ENCODE measurements around the gene PLEKHJ1. TPM values are rescaled to one million over a fixed set of nuclear protein-coding genes. Genes with fewer than 3 reads are reported as not detected.

Gene PLEKHJ1
- total and polyA plus RNA-seq, 2 of the 8 experiments (the other 6 are each of a cell fraction or from before 2014, with no cell fraction given): 135 to 187 TPM

DNA sequence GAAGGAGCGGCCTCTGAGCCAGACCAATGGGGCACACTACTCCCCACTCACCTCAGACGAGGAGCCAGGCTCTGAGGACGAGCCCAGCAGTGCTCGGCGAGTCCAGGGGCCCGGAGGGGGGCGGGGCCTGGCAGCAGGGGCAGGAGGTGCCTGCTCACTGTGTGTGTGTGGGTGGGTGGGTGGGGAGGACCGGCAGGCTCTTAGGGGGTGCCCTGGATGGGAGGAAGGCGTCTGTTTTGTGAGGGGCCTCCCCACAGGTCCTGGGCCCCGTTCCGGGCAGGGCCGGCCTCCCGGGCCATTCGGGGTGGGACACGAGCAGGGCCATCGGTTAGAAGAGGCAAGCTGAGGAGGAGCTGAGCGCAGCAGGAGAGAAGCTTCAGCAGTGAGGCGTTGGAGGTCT lies 12.7 kb downstream of the PLEKHJ1 start:
- H3K27me3 ChIP-seq (replicated peaks in 1 of 4; ENCODE audit: control insufficient read depth in 3 of 4, extremely low read depth in 1 of 4, insufficient read depth in 3 of 4, low read length in 3 of 4): no peaks in the 10 kb centered on the region
- WGBS, 2 experiments (ENCODE audit: extremely low coverage in 1 of 2, insufficient coverage in 1 of 2, insufficient read length in 1 of 2, insufficient replicate concordance in 2 of 2, low coverage in 1 of 2, low lambda C conversion rate in 2 of 2, missing lambda C conversion rate in 1 of 2): 95% methylated on average over 7 of the region's 18 CpGs; no CpG with 5 or more reads in 1 of the 2 experiments
- H3K4me1 ChIP-seq (replicated peaks in 1 of 4; ENCODE audit: control insufficient read depth in 3 of 4, insufficient read depth in 4 of 4, low read length in 3 of 4): no peaks in the 10 kb centered on the region
- H3K9ac ChIP-seq (replicated peaks in 1 of 4; ENCODE audit: extremely low read depth in 1 of 4, low read depth in 3 of 4, low read length in 3 of 4): no peak overlapping the region
- no peaks in the 10 kb centered on the region for H3K79me2 ChIP-seq (ENCODE audit: control insufficient read depth in 1 of 2, insufficient read depth in 2 of 2, low read length in 2 of 2)
- no peaks in the 10 kb centered on the region for H3K9me3 ChIP-seq (ENCODE audit: insufficient read depth in 2 of 2, low read depth in 1 of 2, low read length in 1 of 2)
- POLR2A ChIA-PET (ENCODE audit: partially characterized antibody): interaction anchor here (0.9 to 5.6 kb wide), 2 partner anchors 7 to 16 kb away, joined by 3 to 34 read pairs; no protein-coding TSS in a partner anchor
- no peak overlapping the region for H3K18ac ChIP-seq (ENCODE audit: extremely low read depth, low read length)
- no peak overlapping the region for H2BK15ac ChIP-seq (ENCODE audit: low read length)
- no peak overlapping the region for H3K4me2 ChIP-seq (ENCODE audit: insufficient read depth in 1 of 2, low read depth in 2 of 2, low read length in 2 of 2)
- H3K79me1 ChIP-seq (ENCODE audit: low read depth, low read length): no peaks in the 10 kb centered on the region
- H3K14ac ChIP-seq (ENCODE audit: insufficient read length): no peak overlapping the region
- H3K27ac ChIP-seq (ENCODE audit: low read depth, low read length): no peak overlapping the region
- no peak overlapping the region for H4K8ac ChIP-seq (ENCODE audit: extremely low read depth, insufficient read depth, low read length)
- DNase-seq (ENCODE audit: low read depth in 1 of 2, low spot score in 2 of 2) (no peak), FAIRE-seq (no peak)
- H2BK12ac ChIP-seq (ENCODE audit: low read depth, low read length): no peak overlapping the region
- no peak overlapping the region for H4K5ac ChIP-seq (ENCODE audit: insufficient read length, low read depth, low read length)
- no peak overlapping the region for H2AFZ ChIP-seq (ENCODE audit: low read length)
- no peak overlapping the region for H2AK5ac ChIP-seq (ENCODE audit: low read depth, low read length)
- TF ChIP-seq EGR1 (IDR thresholded peaks at IDR 0.05; ENCODE audit: borderline replicate concordance, low read depth, low read length): no peak
- CTCF ChIA-PET (ENCODE audit: partially characterized antibody): interaction anchor here (0.6 to 1.0 kb wide), 4 partner anchors 10 to 30 kb away, joined by 3 to 4 read pairs (median 3); no protein-coding TSS in a partner anchor
- no peak overlapping the region for H2BK20ac ChIP-seq (ENCODE audit: low read length)
- no peak overlapping the region for H3K56ac ChIP-seq (replicated peaks; ENCODE audit: insufficient read length, low read depth, low read length)
- no peak overlapping the region for H4K91ac ChIP-seq (replicated peaks; ENCODE audit: insufficient read length, low read length)
- no peak overlapping the region for H2BK120ac ChIP-seq (replicated peaks; ENCODE audit: low read depth, low read length)
- H3K36me3 ChIP-seq (ENCODE audit: control insufficient read depth in 2 of 4, insufficient read depth in 4 of 4, low read length in 3 of 4): peaks cover 4 to 44% (median 15%) of the 10 kb centered on the region in 4 experiments
- peaks cover 0 to 8% of the 10 kb centered on the region in 2 experiments for H4K20me1 ChIP-seq (replicated peaks in 1 of 2; ENCODE audit: control insufficient read depth in 1 of 2, insufficient read depth in 2 of 2, low read length in 2 of 2)
- H3K4ac ChIP-seq (replicated peaks; ENCODE audit: insufficient read length, low read depth, low read length): no peak overlapping the region
- H3K23me2 ChIP-seq (ENCODE audit: low read depth, low read length): no peaks in the 10 kb centered on the region
- H3K23ac ChIP-seq (ENCODE audit: insufficient read length): no peak overlapping the region
- H2BK5ac ChIP-seq (ENCODE audit: low read depth, low read length): no peak overlapping the region
- no peak overlapping the region for H3K4me3 ChIP-seq (ENCODE audit: extremely low read depth in 1 of 4, insufficient read depth in 2 of 4, low read depth in 3 of 4, low read length in 4 of 4)
